Epithelial cell of proximal tubule (primary cell): ENCODE measurements around the gene GNG3. TPM values are rescaled to one million over a fixed set of nuclear protein-coding genes. Genes with fewer than 3 reads are reported as not detected.

ENCODE experiments used
- DNase-seq: peaks from one replicate; pipeline ENCODE4 v3.0.0-alpha.2; 2011; ENCODE audit warnings: low read depth
- H3K4me3 ChIP-seq: 2 replicates; pipeline ENCODE4 v1.5.1; 2011; ENCODE audit warnings: low read depth, mild to moderate bottlenecking, low read length
- CTCF ChIP-seq: conservative IDR thresholded peaks from 2 replicates; pipeline ENCODE4 v1.5.1; 2012; ENCODE audit warnings: low read depth, mild to moderate bottlenecking, low read length
- total RNA-seq: library from RNA; depleted of rRNA; stranded (reverse); fragments of >200 nt; gene quantifications from 2 replicates; pipeline ENCODE4 v1.2.3, GENCODE V29; 2015

Gene GNG3
- total RNA-seq, 1 donor from 2014 or later, result not detected

- no peak overlapping the region for H3K4me3 ChIP-seq
- no peak for DNase-seq
- TF ChIP-seq CTCF, result no peak
Observed at GRCh38 chr11:62752177-62752785, 44.8 kb downstream of the GNG3 start.

GRCh38 chr11:62752994-62753735, 45.7 kb downstream of the GNG3 start:
- H3K4me3 ChIP-seq, result peak overlapping the region; percentile 75
- TF ChIP-seq CTCF, result no peak
- no peak for DNase-seq

GRCh38 chr11:62753736-62754603, 46.5 kb downstream of the GNG3 start, which contains the start of gene ZBTB3:
Gene ZBTB3 (minus strand): TSS chr11:62754160. CDS start chr11:62753664, 496 bp downstream.
- TF ChIP-seq CTCF, result no peak
- DNase-seq, result peak; percentile 96
- H3K4me3 ChIP-seq, result peak within 1 kb of the TSS; percentile 75

GRCh38 chr11:62755086-62755615, 47.7 kb downstream of the GNG3 start:
- H3K4me3 ChIP-seq, result no peak overlapping the region
- DNase-seq, result no peak
- TF ChIP-seq CTCF, result no peak

- no peak for TF ChIP-seq CTCF
- no peak for DNase-seq
- no peak overlapping the region for H3K4me3 ChIP-seq
Observed at GRCh38 chr11:62757846-62758788, 50.6 kb downstream of the GNG3 start.

Other genes starting within 250 kb of the GNG3 start
- gene AHNAK, start 160.9 kb upstream of the GNG3 start, total RNA-seq, result 198 and 296 TPM in 2 replicates
- gene EEF1G, start 133.8 kb upstream of the GNG3 start, total RNA-seq, result 2,115 and 2,170 TPM in 2 replicates
- 9.4 and 10.1 TPM in 2 replicates for gene TUT1, start 116.2 kb upstream of the GNG3 start, total RNA-seq
- 109 and 153 TPM in 2 replicates for gene MTA2, start 105.8 kb upstream of the GNG3 start, total RNA-seq
- 29.7 and 31.8 TPM in 2 replicates for gene EML3, start 94.9 kb upstream of the GNG3 start, total RNA-seq
- gene ROM1, start 94.4 kb upstream of the GNG3 start, total RNA-seq, result 1.2 and 1.4 TPM in 2 replicates
- gene B3GAT3, start 85.7 kb upstream of the GNG3 start, total RNA-seq, result 43.6 and 67.7 TPM in 2 replicates
- 191 and 281 TPM in 2 replicates for gene GANAB, start 61.1 kb upstream of the GNG3 start, total RNA-seq
- 19.4 and 26.5 TPM in 2 replicates for gene INTS5, start 54.4 kb upstream of the GNG3 start, total RNA-seq
- gene C11orf98, start 42.5 kb upstream of the GNG3 start, total RNA-seq, result 125 and 129 TPM in 2 replicates
- gene CSKMT, start 42.4 kb upstream of the GNG3 start, total RNA-seq, result 21.0 and 26.3 TPM in 2 replicates
- gene UQCC3, start 36.0 kb upstream of the GNG3 start, total RNA-seq, result 18.6 and 27.9 TPM in 2 replicates
- gene LBHD1, start 35.4 kb upstream of the GNG3 start, total RNA-seq, result 2.2 and 3.0 TPM in 2 replicates
- 162 and 235 TPM in 2 replicates for gene UBXN1, start 28.6 kb upstream of the GNG3 start, total RNA-seq
- not detected in 2 replicates for gene LRRN4CL, start 18.1 kb upstream of the GNG3 start, total RNA-seq
- 42.1 and 96.6 TPM in 2 replicates for gene BSCL2, start 252 bp upstream of the GNG3 start, total RNA-seq
- 8.0 and 8.5 TPM in 2 replicates for gene HNRNPUL2, start 19.8 kb downstream of the GNG3 start, total RNA-seq
- 35.7 and 39.1 TPM in 2 replicates for gene TTC9C, start 20.8 kb downstream of the GNG3 start, total RNA-seq
- 10.6 and 16.8 TPM in 2 replicates for gene ZBTB3, start 46.5 kb downstream of the GNG3 start, total RNA-seq
- gene POLR2G, start 53.9 kb downstream of the GNG3 start, total RNA-seq, result 88.2 and 137 TPM in 2 replicates
- 12.4 and 26.8 TPM in 2 replicates for gene TAF6L, start 63.7 kb downstream of the GNG3 start, total RNA-seq
- 52.8 and 97.7 TPM in 2 replicates for gene TMEM179B, start 79.7 kb downstream of the GNG3 start, total RNA-seq
- gene TMEM223, start 84.3 kb downstream of the GNG3 start, total RNA-seq, result 51.1 and 58.9 TPM in 2 replicates
- gene NXF1, start 97.8 kb downstream of the GNG3 start, total RNA-seq, result 49.4 and 56.3 TPM in 2 replicates
- 21.2 and 28.6 TPM in 2 replicates for gene STX5, start 124.4 kb downstream of the GNG3 start, total RNA-seq
- not detected in 2 replicates for gene TEX54, start 125.2 kb downstream of the GNG3 start, total RNA-seq
- gene WDR74, start 131.9 kb downstream of the GNG3 start, total RNA-seq, result 55.3 and 87.4 TPM in 2 replicates
- gene SLC3A2, start 173.2 kb downstream of the GNG3 start, total RNA-seq, result 97.4 and 219 TPM in 2 replicates
- not detected in 2 replicates for gene CHRM1, start 213.7 kb downstream of the GNG3 start, total RNA-seq